Common myeloid progenitor, CD34-positive (primary cell): ENCODE data around the gene EHBP1.
"Not testable (repeated sequence)": the region's sequence is repeated elsewhere in the genome, so short reads cannot be mapped to it uniquely, and the experiment has no call there.

ENCODE experiments used
- CTCF ChIA-PET: fragments of 350-600 bp; sonication (Branson Sonifier 250); formaldehyde crosslinking; loops from one replicate; lab custom pipeline; 2021; ENCODE audit warnings: antibody characterized with exemption; lab: Charles Lee
- POLR2A ChIA-PET: fragments of 350-600 bp; sonication (Branson Sonifier 250); formaldehyde crosslinking; loops from one replicate; lab custom pipeline; 2021; ENCODE audit warnings: antibody characterized with exemption; lab: Charles Lee
- DNase-seq, 3 donors: peaks; one replicate each; pipeline versions ENCODE4 v3.0.0 to v3.0.0-alpha.2; 2013
- H3K27ac ChIP-seq, 2 experiments: 1 replicate in 1 of 2; 2 replicates in 1 of 2; pipeline ENCODE4 v1.7.0; 2013; ENCODE audit warnings: inconsistent platforms in 2 of 2, low read length in 2 of 2, mild to moderate bottlenecking in 2 of 2, low read depth in 1 of 2, moderate library complexity in 1 of 2; ENCODE audit not compliant: severe bottlenecking in 2 of 2, insufficient read depth in 1 of 2, poor library complexity in 1 of 2
- H3K27me3 ChIP-seq, 5 experiments: replicated peaks in 2 of 5; 1 replicate in 3 of 5; 2 replicates in 2 of 5; pipeline versions ENCODE4 v1.6.1 to v1.7.0; 2013; ENCODE audit warnings: low read length in 4 of 5, mild to moderate bottlenecking in 2 of 5, moderate library complexity in 2 of 5, inconsistent platforms in 1 of 5; ENCODE audit not compliant: insufficient read depth in 5 of 5, control insufficient read depth in 4 of 5
- H3K36me3 ChIP-seq, 4 experiments: 1 replicate in 2 of 4; 2 replicates in 2 of 4; pipeline versions ENCODE4 v1.6.1 to v1.7.0; 2013; ENCODE audit warnings: low read length in 3 of 4, control low read depth in 1 of 4, mild to moderate bottlenecking in 1 of 4; ENCODE audit not compliant: control insufficient read depth in 4 of 4, insufficient read depth in 4 of 4
- H3K4me1 ChIP-seq, 4 experiments: 1 replicate in 3 of 4; 2 replicates in 1 of 4; pipeline versions ENCODE4 v1.6.1 to v1.7.1; 2013; ENCODE audit warnings: low read length in 3 of 4, mild to moderate bottlenecking in 3 of 4, control low read depth in 1 of 4, inconsistent platforms in 1 of 4, moderate library complexity in 1 of 4; ENCODE audit not compliant: control insufficient read depth in 4 of 4, insufficient read depth in 4 of 4; ENCODE audit errors: control extremely low read depth in 1 of 4
- H3K4me3 ChIP-seq, 7 experiments: 1 replicate in 4 of 7; 2 replicates in 3 of 7; pipeline versions ENCODE4 v1.5.1 to v1.7.0; 2013; ENCODE audit warnings: mild to moderate bottlenecking in 7 of 7, low read length in 6 of 7, moderate library complexity in 6 of 7, inconsistent platforms in 2 of 7, low read depth in 2 of 7, control low read depth in 1 of 7; ENCODE audit not compliant: insufficient read depth in 4 of 7, control insufficient read depth in 1 of 7; ENCODE audit errors: extremely low read depth in 1 of 7
- H3K9me3 ChIP-seq, 5 experiments: 1 replicate in 4 of 5; 2 replicates in 1 of 5; pipeline versions ENCODE4 v1.6.1 to v1.7.1; 2013; ENCODE audit warnings: low read length in 4 of 5, mild to moderate bottlenecking in 2 of 5, inconsistent platforms in 1 of 5, low read depth in 1 of 5, moderate library complexity in 1 of 5; ENCODE audit not compliant: control insufficient read depth in 4 of 5, insufficient read depth in 2 of 5; ENCODE audit errors: control extremely low read depth in 1 of 5
- WGBS: methylation state at CpG from one replicate; pipeline ENCODE4 v1.1.5; 2013; ENCODE audit not compliant: insufficient coverage; 5-methylcytosine and 5-hydroxymethylcytosine counted together

The EHBP1 gene

DNA sequence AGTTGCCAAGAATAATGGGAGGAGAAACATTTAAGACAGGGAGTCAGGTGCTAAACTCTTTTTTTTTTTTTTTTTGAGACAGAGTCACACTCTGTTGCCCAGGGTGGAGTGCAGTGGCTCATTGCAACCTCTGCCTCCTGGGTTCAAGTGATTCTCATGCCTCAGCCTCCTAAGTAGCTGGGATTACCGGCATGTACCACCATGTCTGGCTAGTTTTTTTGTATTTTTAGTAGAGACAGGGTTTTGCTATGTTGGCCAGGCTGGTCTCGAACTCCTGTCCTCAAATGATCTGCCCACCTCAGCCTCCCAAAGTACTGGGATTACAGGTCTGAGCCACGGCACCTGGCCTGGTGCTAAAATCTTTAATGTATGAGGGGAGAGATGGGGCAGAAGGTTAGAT lies 7.7 kb downstream of the EHBP1 start:
- DNase-seq, H3K27ac ChIP-seq, H3K4me3 ChIP-seq, H3K9me3 ChIP-seq, H3K27me3 ChIP-seq, POLR2A ChIA-PET, CTCF ChIA-PET: not testable (repeated sequence)
- WGBS: 100% methylated on average over 2 of the region's 3 CpGs
- peaks cover 2 to 35% (median 14%) of the 10 kb centered on the region in 4 experiments for H3K36me3 ChIP-seq
- H3K4me1 ChIP-seq: peaks cover 0 to 15% (median 0%) of the 10 kb centered on the region in 4 experiments

DNA sequence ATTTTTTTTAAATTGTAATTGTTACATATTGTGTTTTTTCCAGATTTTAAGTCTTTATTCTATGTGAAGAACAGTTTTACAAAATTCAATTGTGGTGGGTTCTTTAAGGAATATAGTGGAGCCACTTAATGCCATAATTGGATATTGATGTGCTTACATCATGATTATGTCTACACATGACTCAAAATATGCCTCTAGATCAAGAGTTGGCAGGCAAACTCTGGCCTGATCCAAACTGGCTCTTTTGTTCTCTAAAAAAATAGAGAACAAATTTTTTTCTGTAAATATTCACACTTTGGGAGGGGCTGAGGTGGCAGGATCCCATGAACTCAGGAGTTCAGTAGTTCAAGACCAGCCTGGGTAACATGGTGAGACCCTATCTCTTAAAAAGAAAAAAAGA lies 8.3 kb downstream of the EHBP1 start:
- POLR2A ChIA-PET: no interaction called here
- Histone ChIP-seq H3K4me1 (peaks cover 0 to 11% (median 0%) of the 10 kb centered on the region in 4 experiments), H3K27me3 (no peaks in the 10 kb centered on the region), H3K27ac (no peak overlapping the region), H3K4me3 (no peak overlapping the region), H3K36me3 (peaks cover 2 to 30% (median 11%) of the 10 kb centered on the region in 4 experiments), H3K9me3 (no peaks in the 10 kb centered on the region)
- CTCF ChIA-PET: no interaction called here
- no peak for DNase-seq

DNA sequence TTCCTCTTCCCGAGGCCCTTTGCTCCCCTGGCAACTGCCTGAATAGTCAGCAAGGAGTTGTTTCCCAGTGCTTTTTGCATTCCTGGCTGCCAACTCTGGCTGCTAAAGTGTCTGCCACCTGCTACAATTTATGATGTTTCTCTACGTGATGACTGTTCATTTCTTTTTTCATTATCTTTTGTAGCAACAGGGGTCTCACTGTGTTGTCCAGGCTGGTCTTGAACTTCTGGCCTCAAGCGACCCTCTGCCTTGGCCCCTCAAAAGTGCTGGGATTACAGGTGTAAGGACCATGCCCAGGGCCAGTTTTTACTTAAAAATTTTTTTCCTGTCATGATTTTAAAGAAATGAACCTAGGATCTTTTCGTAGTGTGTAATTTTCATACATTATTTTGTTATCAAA lies 11.3 kb downstream of the EHBP1 start:
- H3K27ac ChIP-seq: no peak overlapping the region
- 86% methylated on average over 3 of the region's 4 CpGs for WGBS
- CTCF ChIA-PET: no interaction called here

DNA sequence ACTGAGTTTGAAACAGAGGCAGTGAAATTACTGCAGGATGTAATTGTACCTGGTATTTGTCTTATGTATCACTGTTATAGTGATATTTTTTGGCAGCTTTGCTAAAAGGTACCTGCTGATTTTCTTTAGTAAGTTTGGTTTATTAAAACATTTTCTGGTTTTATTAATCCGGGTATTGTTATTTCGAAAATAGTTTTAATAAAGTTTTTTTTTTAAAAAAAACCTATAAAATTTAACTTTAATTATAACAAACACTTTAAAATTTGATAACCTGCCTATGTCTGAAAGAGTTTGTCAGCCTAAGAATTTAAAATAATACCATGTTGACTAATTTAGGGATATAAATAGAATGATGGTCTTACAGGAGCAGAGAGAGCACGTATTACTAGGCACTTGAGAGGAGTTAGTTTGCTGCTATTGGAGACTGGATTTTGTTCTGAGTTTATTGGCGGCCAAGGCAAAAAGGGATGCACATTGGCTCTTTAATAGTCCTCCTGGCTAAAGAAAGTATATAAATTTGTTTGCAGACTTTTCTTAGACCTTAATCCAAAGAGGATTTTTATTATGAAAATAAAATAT lies 12.1 kb downstream of the EHBP1 start:
- no peaks in the 10 kb centered on the region for H3K4me1 ChIP-seq
- no peaks in the 10 kb centered on the region for H3K27me3 ChIP-seq
- no peak overlapping the region for H3K27ac ChIP-seq
- POLR2A ChIA-PET: no interaction called here
- peaks cover 0 to 15% (median 0%) of the 10 kb centered on the region in 5 experiments for H3K9me3 ChIP-seq
- no peak overlapping the region for H3K4me3 ChIP-seq
- WGBS: 100% methylated on average over 2 of the region's 4 CpGs
- H3K36me3 ChIP-seq: peaks cover 2 to 37% (median 5%) of the 10 kb centered on the region in 4 experiments
- CTCF ChIA-PET: no interaction called here
- DNase-seq: no peak

More for the DNA sequence above, 11.3 kb downstream of the EHBP1 start:
- Histone ChIP-seq H3K9me3 (peaks cover 0 to 11% (median 0%) of the 10 kb centered on the region in 5 experiments), H3K36me3 (peaks cover 2 to 34% (median 7%) of the 10 kb centered on the region in 4 experiments), H3K27me3 (no peaks in the 10 kb centered on the region), H3K4me3 (no peak overlapping the region), H3K4me1 (peaks cover 0 to 2% (median 0%) of the 10 kb centered on the region in 4 experiments)
- POLR2A ChIA-PET: no interaction called here
- no peak for DNase-seq

DNA sequence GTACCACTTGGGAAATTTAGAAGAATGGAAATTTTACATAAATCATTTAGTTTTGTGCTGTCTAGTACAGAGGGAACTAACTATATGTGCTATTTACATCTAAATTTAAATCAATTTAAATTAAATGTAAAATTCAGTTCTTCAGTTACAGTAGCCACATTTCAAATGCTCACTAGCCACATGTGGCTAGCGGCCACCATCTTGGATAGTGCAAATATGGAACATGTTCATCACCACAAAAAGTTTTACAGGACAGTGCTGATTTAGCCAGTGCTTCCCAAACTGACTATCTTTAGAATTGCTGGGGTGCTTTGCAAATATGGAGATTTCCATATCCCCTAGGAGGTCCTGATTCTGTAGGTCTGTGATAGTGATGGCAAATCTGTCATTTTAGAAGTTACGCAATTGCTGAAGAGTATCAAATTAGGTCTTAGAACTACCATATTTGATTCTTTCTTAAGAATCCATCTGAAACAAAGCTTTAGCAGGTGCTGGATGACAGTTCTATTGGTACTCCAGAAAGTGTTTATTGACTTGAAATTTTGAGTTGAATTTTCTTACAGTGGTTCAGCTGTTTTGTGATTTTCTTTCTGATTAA lies 12.8 kb downstream of the EHBP1 start:
- Histone ChIP-seq H3K27ac (no peak overlapping the region), H3K4me1 (no peaks in the 10 kb centered on the region), H3K9me3 (peaks cover 0 to 19% (median 5%) of the 10 kb centered on the region in 5 experiments), H3K4me3 (no peak overlapping the region), H3K36me3 (peaks cover 2 to 38% (median 5%) of the 10 kb centered on the region in 4 experiments), H3K27me3 (no peaks in the 10 kb centered on the region)
- CTCF ChIA-PET: no interaction called here
- POLR2A ChIA-PET: no interaction called here
- DNase-seq: no peak
- 83% methylated on average over 2 of the region's 2 CpGs for WGBS

DNA sequence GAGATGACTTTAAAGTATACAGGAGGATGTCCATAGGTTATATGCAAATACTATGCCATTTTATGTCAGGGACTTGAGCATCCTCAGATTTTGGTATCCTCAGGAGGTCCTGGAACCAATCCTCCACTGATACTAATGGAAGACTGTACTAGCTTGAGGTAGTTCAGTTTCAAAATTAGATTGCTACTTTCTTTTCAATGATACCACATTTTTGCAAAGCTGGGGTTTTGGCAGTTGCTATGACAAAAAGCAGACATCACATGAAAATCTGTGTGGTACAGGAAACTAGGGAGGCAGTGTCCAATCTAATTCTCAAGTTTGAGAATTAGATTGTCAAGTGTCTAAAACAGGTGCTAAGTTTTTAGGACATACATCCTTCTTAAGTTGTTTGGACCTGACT lies 14.2 kb downstream of the EHBP1 start:
- H3K27ac ChIP-seq: no peak overlapping the region
- H3K4me3 ChIP-seq: no peak overlapping the region
- H3K9me3 ChIP-seq: peaks cover 0 to 29% (median 5%) of the 10 kb centered on the region in 5 experiments
- H3K36me3 ChIP-seq: peaks cover 2 to 43% (median 5%) of the 10 kb centered on the region in 4 experiments
- no peak for DNase-seq
- CTCF ChIA-PET: no interaction called here
- no peaks in the 10 kb centered on the region for H3K4me1 ChIP-seq
- POLR2A ChIA-PET: no interaction called here
- H3K27me3 ChIP-seq: no peaks in the 10 kb centered on the region

DNA sequence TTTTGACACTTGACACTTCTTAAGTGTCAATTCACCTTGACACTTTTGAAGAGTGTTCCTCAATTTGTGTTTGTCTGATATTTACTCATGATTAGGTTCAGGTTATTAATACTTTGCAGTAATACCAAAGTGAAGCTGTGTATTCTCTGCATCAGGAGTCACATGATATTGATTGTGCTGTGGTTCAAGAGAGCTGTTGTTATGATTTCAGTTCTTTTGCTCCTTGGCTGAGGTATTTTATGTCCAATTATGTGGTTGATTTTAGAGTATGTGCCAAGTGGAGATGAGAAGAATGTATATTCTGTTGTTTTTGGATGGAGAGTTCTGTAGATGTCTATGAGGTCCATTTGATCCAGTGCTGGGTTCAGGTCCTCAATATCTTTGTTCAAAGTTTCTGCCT lies 17.2 kb downstream of the EHBP1 start:
- peaks cover 0 to 29% (median 5%) of the 10 kb centered on the region in 5 experiments for H3K9me3 ChIP-seq
- ChIA-PET POLR2A (no interaction called here), CTCF (no interaction called here)
- H3K27me3 ChIP-seq: no peaks in the 10 kb centered on the region
- DNase-seq: no peak
- H3K27ac ChIP-seq: no peak overlapping the region
- H3K4me3 ChIP-seq: no peak overlapping the region
- H3K36me3 ChIP-seq: peaks cover 0 to 32% (median 4%) of the 10 kb centered on the region in 4 experiments
- H3K4me1 ChIP-seq: no peaks in the 10 kb centered on the region
